Lower leg skin (tissue), 4 donors: ENCODE results near the gene SPATA9. TPM values are rescaled to one million over a fixed set of nuclear protein-coding genes. Genes with fewer than 3 reads are reported as not detected.

Experiments used
- DNase-seq, 2 donors: peaks; one replicate each; pipeline ENCODE4 v3.0.0-alpha.2; 2019; ENCODE audit warnings: low spot score in 2 of 2
- H3K4me3 ChIP-seq: fragments of 200-600 bp; sonication (generic); 2 replicates; pipeline ENCODE4 v1.5.1; 2017; ENCODE audit warnings: mild to moderate bottlenecking, low read depth; ENCODE audit not compliant: poor library complexity, severe bottlenecking
- POLR2A ChIP-seq, 2 donors: fragments of 450-650 bp; IDR thresholded peaks; one replicate each; pipeline ENCODE4 v1.6.1; 2016 to 2017; ENCODE audit warnings: antibody characterized with exemption in 2 of 2, mild to moderate bottlenecking in 1 of 2, moderate library complexity in 1 of 2
- WGBS, 2 donors: methylation state at CpG; one replicate each; pipeline ENCODE4 v1.1.5; 2018; 5-methylcytosine and 5-hydroxymethylcytosine counted together
- intact Hi-C: fragments of 100-400 bp; cut with DNase I; formaldehyde crosslinking; loops from one replicate; pipeline ENCODE4 v1.15.0; 2023; ENCODE audit warnings: low total_unique reads
- total RNA-seq, 4 donors: library from RNA; depleted of rRNA; stranded (reverse); fragments of >200 nt; gene quantifications; one replicate each; pipeline ENCODE4 v1.1.0, GENCODE V29; 2016
- TF ChIP-seq, protein P1 (sequence below), 3 donors: fragments of 450-650 bp; IDR thresholded peaks; one replicate each; pipeline ENCODE4 v1.5.1; 2016; ENCODE audit warnings: antibody characterized with exemption in 3 of 3, mild to moderate bottlenecking in 3 of 3, moderate library complexity in 2 of 3

The SPATA9 gene
- total RNA-seq, 4 donors from 2014 or later: 0.99 TPM; not detected in 3

DNA sequence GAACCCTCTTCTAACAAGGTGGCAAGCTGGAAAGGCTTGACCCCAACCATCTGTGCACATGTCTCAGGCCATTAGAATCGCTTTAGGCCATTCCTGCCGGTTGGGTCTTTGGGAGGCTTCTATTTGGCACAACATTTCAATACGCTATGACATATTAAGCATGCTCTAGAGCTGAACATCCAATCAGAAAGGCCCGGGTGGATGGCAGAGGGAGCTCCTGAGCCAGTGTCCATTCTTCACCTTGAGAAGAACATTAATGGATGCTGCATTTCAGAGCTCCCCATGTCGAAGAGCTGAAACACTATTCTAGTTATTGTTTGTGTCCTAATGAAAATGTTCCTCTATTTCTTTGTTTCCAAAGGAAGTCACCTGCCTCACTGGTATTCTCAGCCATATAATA, 12.8 kb downstream of the SPATA9 start:
- no peak for DNase-seq
- intact Hi-C loops: no loop called here
- H3K4me3 ChIP-seq: no peak overlapping the region
- 90 to 93% methylated on average over 5 of the region's 5 CpGs for WGBS, 2 donors
- no peak for TF ChIP-seq POLR2A (IDR thresholded peaks at IDR 0.05)
- TF ChIP-seq, protein P1, sequence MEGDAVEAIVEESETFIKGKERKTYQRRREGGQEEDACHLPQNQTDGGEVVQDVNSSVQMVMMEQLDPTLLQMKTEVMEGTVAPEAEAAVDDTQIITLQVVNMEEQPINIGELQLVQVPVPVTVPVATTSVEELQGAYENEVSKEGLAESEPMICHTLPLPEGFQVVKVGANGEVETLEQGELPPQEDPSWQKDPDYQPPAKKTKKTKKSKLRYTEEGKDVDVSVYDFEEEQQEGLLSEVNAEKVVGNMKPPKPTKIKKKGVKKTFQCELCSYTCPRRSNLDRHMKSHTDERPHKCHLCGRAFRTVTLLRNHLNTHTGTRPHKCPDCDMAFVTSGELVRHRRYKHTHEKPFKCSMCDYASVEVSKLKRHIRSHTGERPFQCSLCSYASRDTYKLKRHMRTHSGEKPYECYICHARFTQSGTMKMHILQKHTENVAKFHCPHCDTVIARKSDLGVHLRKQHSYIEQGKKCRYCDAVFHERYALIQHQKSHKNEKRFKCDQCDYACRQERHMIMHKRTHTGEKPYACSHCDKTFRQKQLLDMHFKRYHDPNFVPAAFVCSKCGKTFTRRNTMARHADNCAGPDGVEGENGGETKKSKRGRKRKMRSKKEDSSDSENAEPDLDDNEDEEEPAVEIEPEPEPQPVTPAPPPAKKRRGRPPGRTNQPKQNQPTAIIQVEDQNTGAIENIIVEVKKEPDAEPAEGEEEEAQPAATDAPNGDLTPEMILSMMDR (IDR thresholded peaks at IDR 0.05): no peak

DNA sequence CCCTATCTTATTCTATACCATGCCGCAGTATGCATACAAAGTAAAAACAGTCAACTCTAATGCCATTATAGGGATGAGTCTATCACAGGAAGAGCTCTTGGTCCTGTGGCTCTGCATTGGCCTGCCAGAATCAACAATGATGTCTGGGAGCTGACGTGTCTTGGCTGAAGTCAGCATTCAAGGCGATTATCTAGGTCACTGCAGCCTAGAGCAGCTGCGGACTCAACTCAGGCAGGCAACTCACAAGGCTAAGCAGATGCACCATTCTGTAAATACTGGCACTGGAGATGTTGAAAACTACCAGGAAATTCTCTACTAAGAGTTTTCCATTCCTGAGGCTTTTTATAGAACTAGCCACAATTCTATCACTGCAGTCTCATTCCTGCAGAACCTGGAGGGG, 13.3 kb downstream of the SPATA9 start:
- DNase-seq: peak in 1 of 2 donors; percentile 38
- TF ChIP-seq, protein P1 (IDR thresholded peaks at IDR 0.05): no peak
- no peak for TF ChIP-seq POLR2A (IDR thresholded peaks at IDR 0.05)
- intact Hi-C loops: no loop called here
- 52 to 53% methylated on average over 4 of the region's 4 CpGs for WGBS, 2 donors
- no peak overlapping the region for H3K4me3 ChIP-seq

DNA sequence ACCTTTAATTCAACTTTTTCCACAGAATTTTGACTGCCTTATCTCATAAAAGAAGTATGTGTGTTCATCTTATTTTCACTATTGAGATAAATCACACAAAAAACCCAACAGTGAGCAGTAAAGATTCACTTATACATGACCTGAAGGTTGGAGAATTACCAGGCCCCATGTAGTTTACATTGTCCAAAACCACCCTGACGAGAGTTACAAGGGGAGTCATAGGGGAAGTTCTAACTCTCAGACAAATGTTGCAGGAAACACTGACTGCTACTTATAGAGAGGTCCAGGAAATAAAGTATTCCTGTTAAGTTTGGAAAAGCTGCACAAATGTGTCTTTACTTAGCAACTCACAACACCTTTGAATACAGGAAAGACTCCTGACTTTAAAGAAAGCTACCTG, 14.1 kb downstream of the SPATA9 start:
- no peak for DNase-seq
- H3K4me3 ChIP-seq: no peak overlapping the region
- TF ChIP-seq POLR2A (IDR thresholded peaks at IDR 0.05): no peak
- TF ChIP-seq, protein P1 (IDR thresholded peaks at IDR 0.05): no peak
- 74 to 76% methylated on average over 1 of the region's 1 CpG for WGBS, 2 donors
- intact Hi-C loops: no loop called here

DNA sequence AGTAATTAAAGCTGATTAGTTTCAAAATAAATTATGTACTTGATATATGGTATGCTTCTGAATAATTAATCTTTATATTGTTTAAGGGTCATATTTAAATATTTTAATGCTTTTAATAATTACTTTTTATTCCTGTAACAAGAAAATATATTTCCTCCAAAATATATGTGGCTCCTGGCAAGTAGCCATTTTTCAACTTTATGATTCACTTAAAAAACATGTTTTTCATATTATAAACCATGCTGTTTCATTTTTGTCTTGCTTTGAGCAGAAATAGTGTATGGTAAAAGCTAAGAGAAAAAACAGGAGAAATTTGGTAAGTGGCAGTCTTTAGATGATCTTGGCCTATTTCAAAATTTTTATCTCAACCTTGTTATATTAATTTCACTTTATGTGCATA, 14.6 kb downstream of the SPATA9 start:
- DNase-seq: no peak
- no peak overlapping the region for H3K4me3 ChIP-seq
- TF ChIP-seq POLR2A (IDR thresholded peaks at IDR 0.05): no peak
- TF ChIP-seq, protein P1 (IDR thresholded peaks at IDR 0.05): no peak
- intact Hi-C loops: no loop called here

DNA sequence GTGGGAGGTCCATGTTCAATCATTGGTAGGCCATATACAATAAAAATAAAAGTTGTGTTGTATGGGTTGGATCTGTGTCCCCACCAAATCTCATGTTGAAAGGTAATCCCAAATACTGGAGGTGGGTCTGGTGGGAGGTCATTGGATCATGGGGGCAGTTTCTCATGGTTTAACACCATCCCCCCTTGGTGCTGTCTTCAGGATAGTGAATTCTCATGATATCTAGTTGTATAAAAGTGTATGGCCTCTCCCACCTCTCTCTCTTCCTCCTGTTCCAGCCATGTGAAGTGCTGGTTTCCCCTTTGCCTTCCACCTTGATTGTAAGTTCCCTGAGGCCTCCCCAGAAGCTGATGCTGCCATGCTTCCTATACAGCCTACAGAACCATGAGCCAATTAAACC, 15.1 kb downstream of the SPATA9 start:
- intact Hi-C loops: no loop called here
- DNase-seq: no peak
- TF ChIP-seq, protein P1 (IDR thresholded peaks at IDR 0.05): no peak
- TF ChIP-seq POLR2A (IDR thresholded peaks at IDR 0.05): no peak
- H3K4me3 ChIP-seq: no peak overlapping the region

DNA sequence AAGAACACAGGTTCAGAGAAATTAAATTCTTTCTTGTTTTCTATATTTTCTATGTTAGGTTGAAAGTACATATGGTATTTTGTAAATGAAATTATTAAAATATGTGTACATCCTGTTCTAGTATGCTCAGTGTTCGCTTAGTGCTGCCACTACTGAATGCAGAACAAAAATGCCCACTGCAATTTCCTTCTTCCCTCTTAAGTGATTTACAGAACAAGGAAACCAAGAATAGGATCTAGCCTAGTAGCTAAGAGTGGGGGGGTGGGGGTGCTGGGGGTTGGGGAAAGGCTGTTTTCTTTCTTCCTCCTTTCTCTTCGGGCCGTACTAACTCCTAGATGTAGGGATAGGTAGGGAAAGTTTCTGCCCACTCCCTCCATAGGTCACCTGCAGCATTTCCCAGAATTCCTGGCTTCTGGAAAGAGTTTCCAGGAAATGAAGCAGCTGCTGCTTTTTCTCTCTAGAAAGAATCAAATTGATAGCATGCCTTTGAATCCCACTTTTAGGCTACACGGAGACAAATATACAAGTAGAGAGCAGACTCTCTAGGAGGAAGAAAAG, 15.7 kb downstream of the SPATA9 start:
- WGBS, 2 donors: 68 to 83% methylated on average over 4 of the region's 4 CpGs
- intact Hi-C loops: no loop called here
- no peak for DNase-seq
- no peak overlapping the region for H3K4me3 ChIP-seq
- TF ChIP-seq, protein P1 (IDR thresholded peaks at IDR 0.05): no peak
- TF ChIP-seq POLR2A (IDR thresholded peaks at IDR 0.05): no peak
